ENCODE measurements around the gene CD300LB.

DNA sequence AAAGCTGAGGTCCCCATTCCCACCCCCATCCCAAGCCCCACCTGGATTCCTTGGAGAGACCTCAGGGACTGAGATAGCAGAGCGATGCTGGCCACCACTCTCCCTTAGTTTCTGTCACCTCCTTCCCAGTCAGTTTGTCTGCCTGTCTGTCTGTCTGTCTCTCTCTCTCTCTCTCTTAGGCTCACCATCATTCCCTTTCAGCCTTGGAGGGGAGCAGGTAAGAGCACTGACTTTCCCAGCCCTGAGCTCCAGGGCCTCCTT is 5.9 kb downstream of the CD300LB start:
- TF ChIP-seq ZNF274 (IDR thresholded peaks at IDR 0.05; ENCODE audit: low read depth, low read length) (no peak), SUZ12 (IDR thresholded peaks at IDR 0.05; ENCODE audit: extremely low read depth, insufficient read depth, insufficient read length) (no peak)

Data from NT2/D1 (cell line).